ENCODE results near the gene OR56B4.
"Not testable (repeated sequence)": the region's sequence is repeated elsewhere in the genome, so short reads cannot be mapped to it uniquely, and the experiment has no call there.

The OR56B4 gene, protein sequence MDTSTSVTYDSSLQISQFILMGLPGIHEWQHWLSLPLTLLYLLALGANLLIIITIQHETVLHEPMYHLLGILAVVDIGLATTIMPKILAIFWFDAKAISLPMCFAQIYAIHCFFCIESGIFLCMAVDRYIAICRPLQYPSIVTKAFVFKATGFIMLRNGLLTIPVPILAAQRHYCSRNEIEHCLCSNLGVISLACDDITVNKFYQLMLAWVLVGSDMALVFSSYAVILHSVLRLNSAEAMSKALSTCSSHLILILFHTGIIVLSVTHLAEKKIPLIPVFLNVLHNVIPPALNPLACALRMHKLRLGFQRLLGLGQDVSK

GRCh38 chr11:6107384-6107783 lies at the start of gene OR56B4:
Gene OR56B4, plus strand, starts transcription at chr11:6107684. Its CDS starts 95 bp downstream, at chr11:6107779.
- not testable (repeated sequence) for DNase-seq

DNA sequence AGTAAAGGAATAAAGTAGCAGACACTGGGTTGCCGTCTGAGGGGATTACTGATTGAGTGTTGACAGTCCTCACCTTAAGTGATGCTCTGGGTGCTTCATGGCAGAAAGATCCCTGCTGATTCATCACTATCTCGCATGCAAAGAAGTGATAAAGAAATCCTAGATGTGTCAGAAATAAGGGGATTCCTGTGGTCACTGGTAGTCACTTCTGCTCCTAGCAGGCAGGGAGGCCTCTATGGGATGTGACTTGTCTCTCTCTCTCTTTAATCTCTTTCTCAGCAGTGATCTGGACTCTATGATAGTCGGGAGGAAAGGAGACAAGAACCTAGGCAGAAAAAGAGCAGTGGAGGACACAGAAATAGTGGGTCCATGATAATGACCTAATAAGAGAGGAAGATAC lies 46.0 kb upstream of the OR56B4 start:
- DNase-seq: no peak

GRCh38 chr11:6062691-6063358 lies 44.7 kb upstream of the OR56B4 start:
- no peak for DNase-seq

GRCh38 chr11:6067502-6067901 lies 40.0 kb upstream of the OR56B4 start:
- DNase-seq: no peak

DNA sequence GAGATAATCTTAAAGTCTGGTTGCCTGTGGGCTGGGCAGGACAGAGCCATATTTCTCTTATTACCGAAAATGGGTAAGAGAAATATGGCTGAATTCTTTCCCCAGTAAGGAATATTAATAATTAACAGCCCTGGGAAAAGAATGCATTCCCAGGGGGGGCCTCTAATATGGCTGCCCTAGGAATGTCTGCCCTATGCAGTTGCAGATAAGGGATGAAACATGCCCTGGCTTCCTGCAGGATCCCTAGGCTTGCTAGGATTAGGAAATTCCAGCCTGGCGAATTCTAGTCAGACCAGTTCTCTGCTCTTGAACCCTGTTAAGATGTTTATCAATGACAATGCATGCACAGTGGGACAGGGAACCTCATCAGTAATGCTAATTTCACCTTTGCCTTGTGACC lies 31.0 kb upstream of the OR56B4 start:
- not testable (repeated sequence) for DNase-seq

- no peak for DNase-seq
Measured at GRCh38 chr11:6077723-6078122, 29.8 kb upstream of the OR56B4 start.

DNA sequence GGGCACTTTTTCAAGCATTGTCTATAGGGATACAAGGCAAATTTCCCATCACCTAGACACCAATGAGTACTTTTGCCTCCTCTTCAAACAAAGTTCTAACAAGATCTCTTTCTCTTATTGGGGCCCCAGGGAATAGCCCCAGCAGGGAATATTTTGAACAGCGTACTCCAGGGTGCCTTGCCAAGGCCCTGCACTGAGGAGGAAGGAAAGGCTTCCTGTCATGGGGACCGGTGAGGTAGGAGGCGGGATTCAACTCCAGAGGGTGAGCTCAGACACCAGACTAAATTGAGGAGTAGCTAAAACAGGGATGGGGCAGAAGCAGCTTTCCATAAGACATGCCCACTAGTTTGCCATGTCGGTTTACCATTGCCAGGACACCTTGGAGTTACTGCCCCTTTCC lies 28.0 kb upstream of the OR56B4 start:
- DNase-seq: no peak

DNA sequence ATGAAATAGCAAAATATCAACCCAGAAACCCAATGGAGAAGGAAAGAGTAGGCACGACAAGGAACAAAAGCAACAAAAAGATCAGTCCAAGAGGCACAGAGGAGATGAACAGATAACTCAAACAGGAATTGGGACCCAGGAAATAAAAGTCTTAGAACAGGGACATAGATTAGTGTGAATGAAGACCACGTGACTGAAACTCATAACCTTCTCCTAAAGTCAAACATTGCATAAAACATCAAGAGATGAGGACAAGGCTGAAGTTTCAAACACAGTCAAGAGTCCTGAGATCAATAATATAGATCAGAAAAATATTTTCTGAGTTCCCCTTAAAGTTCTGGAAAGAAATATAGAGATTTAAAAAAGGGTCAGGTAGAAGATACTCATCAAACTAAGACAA lies 24.4 kb upstream of the OR56B4 start:
- DNase-seq: no peak

DNA sequence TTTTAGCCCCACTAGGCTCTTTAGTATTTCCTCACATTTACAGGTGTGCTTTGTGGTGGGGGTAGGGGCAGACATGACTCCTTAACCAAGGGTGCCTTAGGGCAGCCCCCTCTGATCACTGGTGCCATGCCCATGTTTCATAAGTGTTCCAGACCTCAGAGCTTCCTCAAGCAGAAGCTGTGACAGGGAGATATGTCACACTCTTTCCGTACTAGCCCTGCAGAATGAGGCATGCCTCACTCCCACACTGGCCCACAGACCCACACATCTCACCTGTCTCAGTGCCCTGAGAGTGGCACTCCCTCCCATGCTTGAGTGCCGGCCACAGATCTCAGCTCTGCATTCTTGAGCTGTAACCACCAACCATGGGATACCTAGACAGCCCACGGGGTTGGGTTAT lies 22.9 kb upstream of the OR56B4 start:
- no peak for DNase-seq

DNA sequence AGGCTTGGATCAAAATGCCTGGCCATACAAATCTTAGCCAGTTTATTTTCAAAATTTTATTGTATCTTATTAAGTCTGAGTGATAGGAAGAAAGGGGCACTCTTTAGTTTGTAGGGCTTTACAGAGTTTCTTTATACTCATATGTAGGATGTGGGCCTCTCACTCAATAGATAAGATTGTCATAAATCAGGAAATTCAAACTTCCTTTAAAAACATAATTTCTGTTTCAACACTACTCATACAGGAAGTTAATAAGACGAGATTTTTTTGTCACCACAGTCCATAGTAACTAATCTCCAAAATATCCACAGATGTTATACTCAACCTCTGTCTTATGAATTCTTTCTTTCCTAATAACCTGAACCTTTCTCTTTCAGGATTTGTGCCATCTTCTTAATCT lies 13.3 kb upstream of the OR56B4 start:
- DNase-seq: no peak

- DNase-seq: no peak
Measured at GRCh38 chr11:6095798-6096197, 11.7 kb upstream of the OR56B4 start.

- DNase-seq: no peak
Measured at GRCh38 chr11:6096417-6096816, 11.1 kb upstream of the OR56B4 start.

- DNase-seq: no peak
Measured at GRCh38 chr11:6099577-6099976, 7.9 kb upstream of the OR56B4 start.

- DNase-seq: no peak
Measured at GRCh38 chr11:6110011-6110410, 2.5 kb downstream of the OR56B4 start.

DNA sequence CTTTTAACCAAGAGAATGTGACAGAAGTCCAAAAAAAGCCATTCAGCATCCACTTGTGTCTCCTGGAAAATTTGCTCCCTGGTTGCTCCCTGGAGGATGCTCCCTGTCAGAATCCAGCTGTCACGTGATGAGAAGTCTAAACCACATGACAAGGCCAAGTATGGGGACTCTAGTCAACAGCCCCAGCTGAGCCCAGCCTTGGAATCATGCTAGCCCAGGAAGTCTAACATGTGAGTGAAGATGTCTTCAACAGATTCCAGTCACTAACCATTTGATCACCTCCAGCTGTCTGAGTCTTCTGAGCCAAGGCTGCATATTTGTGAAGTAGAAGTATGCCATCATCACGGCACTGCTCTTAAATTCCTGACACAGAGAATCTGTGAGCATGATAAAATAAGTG lies 4.2 kb downstream of the OR56B4 start:
- DNase-seq: no peak

- no peak for DNase-seq
Measured at GRCh38 chr11:6116638-6117037, 9.2 kb downstream of the OR56B4 start.

DNA sequence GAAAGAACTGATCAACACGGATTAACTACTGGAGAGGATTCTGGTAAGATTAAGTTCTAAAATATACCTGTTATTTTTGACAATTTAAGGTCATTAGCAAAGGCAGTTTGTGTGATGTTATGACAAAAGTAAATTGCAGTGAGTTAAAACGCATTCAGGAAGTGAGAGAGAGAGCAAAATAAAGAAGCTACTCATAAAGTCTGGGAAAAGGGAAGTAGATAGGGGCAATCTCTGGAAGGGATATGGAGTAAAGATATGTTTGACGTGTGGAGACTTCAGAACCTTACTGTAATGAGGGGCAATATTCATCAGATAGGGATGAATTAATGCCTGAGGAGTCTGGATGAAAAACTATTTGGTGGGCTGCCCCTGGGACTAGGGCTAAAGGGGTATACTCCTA lies 16.8 kb downstream of the OR56B4 start:
- DNase-seq: no peak

DNA sequence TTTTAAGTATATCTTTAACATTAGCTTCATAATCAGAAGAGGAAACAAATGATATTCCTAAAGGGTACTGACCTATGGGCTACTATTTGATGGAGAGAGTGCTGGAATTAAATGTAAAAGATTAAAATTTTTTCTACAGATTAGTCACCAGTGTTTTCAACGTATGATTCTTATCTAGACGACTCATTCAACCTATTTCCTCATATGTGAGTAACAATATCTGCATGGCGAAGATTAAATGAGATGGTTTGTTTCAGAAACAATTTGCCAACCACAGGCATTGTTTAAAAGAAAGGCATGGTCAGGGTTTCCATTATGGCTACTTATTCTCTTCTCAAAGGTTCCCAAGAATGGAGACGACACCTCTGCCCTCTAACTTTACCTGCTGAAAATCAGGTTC lies 20.4 kb downstream of the OR56B4 start:
- DNase-seq: no peak

DNA sequence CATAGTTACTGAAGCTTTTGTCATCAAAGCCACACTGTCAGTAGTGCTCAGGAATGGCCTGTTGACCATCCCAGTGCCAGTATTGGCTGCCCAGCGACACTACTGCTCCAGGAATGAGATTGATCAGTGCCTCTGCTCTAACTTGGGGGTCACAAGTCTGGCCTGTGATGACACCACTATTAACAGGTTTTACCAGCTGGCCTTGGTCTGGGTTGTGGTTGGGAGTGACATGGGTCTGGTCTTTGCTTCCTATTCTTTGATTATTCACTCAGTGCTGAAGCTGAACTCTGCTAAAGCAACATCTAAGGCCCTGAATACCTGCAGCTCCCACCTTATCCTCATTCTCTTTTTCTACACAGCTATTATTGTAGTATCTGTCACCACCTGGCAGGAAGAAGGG lies 21.5 kb downstream of the OR56B4 start:
- DNase-seq: no peak

- no peak for DNase-seq
Measured at GRCh38 chr11:6129635-6130034, 22.2 kb downstream of the OR56B4 start.

DNA sequence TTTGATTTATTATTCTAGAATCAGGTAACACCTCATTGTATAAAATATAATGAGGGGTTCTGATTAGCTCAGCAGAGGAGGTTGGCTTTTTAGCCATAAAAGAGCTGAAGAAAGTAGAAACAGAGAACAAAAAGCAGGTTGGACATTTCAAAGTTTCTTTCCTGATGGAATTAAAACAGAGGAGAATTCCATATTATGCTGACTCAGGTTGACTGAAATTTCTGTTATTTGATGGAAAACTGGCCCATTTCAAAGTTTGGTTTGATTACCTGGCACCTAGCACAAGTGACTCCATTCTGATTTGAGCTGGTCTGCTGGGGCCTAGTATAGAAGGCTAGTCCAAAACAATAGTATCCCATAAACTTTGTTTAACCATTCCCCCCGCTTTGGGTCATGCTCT lies 24.9 kb downstream of the OR56B4 start:
- no peak for DNase-seq

DNA sequence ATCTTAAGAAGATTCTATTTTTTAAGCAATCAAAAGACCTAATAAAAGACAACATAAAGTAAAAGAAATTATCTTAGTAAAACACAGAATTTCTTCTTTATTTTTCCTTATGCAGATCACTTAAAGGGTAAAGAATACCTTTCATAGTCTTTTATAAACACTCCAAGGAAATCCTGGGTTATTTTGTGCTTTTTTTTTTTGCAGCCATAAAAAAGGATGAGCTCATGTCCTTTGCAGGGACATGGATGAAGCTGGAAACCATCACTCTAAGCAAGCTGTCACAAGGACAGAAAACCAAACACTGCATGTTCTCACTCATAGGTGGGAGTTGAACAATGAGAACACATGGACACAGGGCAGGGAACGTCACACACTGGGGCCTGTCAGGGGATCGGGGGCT lies 28.5 kb downstream of the OR56B4 start:
- DNase-seq: not testable (repeated sequence)

GRCh38 chr11:6142936-6143335 lies 35.5 kb downstream of the OR56B4 start:
- no peak for DNase-seq

DNA sequence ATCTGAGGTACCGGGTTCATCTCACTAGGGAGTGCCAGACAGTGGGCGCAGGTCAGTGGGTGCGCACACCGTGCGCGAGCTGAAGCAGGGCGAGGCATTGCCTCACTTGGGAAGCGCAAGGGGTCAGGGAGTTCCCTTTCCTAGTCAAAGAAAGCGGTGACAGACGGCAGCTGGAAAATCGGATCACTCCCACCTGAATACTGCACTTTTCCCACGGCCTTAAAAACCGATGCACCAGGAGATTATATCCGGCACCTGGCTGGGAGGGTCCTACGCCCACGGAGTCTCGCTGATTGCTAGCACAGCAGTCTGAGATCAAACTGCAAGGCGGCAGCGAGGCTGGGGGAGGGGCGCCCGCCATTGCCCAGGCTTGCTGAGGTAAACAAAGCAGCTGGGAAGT lies 36.3 kb downstream of the OR56B4 start:
- DNase-seq: not testable (repeated sequence)

DNA sequence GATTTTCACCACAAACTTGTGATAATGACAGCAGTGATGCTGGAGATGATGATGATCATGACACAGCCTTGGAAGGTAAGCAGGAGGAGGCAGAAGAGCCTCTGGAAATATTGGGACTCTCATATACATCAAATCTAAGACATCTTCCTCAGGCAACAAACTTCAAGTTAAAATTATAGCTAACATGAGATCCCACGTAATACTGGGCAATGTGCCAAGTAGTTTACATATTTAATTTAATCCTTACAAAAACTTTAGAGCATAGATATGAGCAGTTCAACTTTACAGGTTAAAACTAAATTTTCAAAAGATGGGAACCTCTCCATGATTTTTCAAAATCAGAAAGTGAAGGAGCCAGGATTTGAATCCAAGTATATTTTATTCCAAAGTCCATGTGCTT lies 43.6 kb downstream of the OR56B4 start:
- DNase-seq: no peak
